Adrenal gland (tissue), 5 donors: Measurements from ENCODE around the gene HOXB8.

Experiments
- POLR2A ChIP-seq, 2 donors: fragments of 450-650 bp; IDR thresholded peaks; one replicate each; pipeline ENCODE4 v1.6.1; 2017; ENCODE audit warnings: antibody characterized with exemption in 2 of 2, mild to moderate bottlenecking in 2 of 2, moderate library complexity in 1 of 2
- TF ChIP-seq, protein P1 (sequence below), 6 experiments: fragments of 450-650 bp in 4 of 6; fragments of 200-600 bp in 2 of 6; sonication (generic) in 1 of 6; IDR thresholded peaks; 1 replicate in 5 of 6; 2 replicates in 1 of 6; pipeline versions ENCODE4 v1.5.1 to v1.8.0; 2016 to 2021; ENCODE audit warnings: antibody characterized with exemption in 6 of 6, mild to moderate bottlenecking in 2 of 6, moderate library complexity in 1 of 6
- donor health status: DM: no; HTN: no; CAD: no.

DNA sequence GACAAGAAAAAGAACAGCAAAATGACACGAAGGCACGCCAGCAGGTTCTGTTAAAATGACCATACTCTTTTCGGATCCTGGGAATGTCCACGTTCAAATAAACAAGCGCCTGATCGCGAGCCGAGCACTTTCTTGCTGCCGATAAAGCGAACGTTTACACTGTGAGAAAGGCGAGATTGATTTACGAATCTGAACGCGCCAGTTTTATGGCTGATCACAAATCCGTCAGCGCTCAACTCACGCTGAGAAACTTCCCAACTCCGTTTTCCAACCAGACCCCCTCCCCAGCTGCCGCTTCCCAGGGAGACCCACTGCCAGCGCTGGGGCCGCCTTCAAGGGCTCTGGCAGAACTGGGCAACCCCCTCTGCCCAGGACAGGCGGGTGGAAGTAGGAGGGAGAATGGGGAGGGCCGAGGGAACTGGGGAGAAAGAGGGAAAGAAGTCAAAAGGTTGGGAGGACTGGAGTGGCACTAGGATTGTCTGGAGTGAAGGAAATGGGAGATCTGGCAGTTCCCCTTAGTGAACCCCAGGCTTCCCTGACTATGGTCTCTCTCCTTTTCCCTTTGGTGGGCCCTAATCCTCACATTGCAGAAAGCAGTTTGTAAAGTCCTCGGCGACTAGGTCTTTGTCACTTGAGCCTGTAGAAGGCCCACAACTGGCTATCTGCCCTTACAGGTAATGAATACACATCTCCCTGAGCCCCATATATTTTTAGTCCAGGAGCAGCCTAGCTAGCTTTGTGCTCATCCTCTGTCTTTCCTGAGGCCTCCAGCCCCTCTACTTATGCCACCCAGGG lies 43.9 kb downstream of the HOXB8 start:
- TF ChIP-seq, protein P1, sequence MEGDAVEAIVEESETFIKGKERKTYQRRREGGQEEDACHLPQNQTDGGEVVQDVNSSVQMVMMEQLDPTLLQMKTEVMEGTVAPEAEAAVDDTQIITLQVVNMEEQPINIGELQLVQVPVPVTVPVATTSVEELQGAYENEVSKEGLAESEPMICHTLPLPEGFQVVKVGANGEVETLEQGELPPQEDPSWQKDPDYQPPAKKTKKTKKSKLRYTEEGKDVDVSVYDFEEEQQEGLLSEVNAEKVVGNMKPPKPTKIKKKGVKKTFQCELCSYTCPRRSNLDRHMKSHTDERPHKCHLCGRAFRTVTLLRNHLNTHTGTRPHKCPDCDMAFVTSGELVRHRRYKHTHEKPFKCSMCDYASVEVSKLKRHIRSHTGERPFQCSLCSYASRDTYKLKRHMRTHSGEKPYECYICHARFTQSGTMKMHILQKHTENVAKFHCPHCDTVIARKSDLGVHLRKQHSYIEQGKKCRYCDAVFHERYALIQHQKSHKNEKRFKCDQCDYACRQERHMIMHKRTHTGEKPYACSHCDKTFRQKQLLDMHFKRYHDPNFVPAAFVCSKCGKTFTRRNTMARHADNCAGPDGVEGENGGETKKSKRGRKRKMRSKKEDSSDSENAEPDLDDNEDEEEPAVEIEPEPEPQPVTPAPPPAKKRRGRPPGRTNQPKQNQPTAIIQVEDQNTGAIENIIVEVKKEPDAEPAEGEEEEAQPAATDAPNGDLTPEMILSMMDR (IDR thresholded peaks at IDR 0.05): no peak
- TF ChIP-seq POLR2A (IDR thresholded peaks at IDR 0.05): no peak
